Gastroesophageal sphincter (tissue), 4 donors: ENCODE results near the gene ZCCHC17. TPM values are rescaled to one million over a fixed set of nuclear protein-coding genes. Genes with fewer than 3 reads are reported as not detected.
A peak's percentile ranks its signal among the peaks of the same experiment; 100 is the strongest.
"Not testable (repeated sequence)": the region's sequence is repeated elsewhere in the genome, so short reads cannot be mapped to it uniquely, and the experiment has no call there.

Experiments used
- ATAC-seq: fragments of 150-250 bp; one replicate; pipeline ENCODE4 v1.9.1; 2016; ENCODE audit warnings: mild to moderate bottlenecking, moderate library complexity
- H3K27ac ChIP-seq, 4 donors: fragments of 200-600 bp; sonication (generic) in 3 of 4; 1 replicate in 3 of 4; 2 replicates in 1 of 4; pipeline ENCODE4 v1.5.1; 2016 to 2019
- H3K27me3 ChIP-seq: fragments of 200-600 bp; sonication (generic); one replicate; pipeline ENCODE4 v1.5.1; 2019
- H3K36me3 ChIP-seq, 2 donors: fragments of 200-600 bp; sonication (generic); one replicate each; pipeline ENCODE4 v1.5.1; 2019; ENCODE audit warnings: control low read depth in 1 of 2
- H3K4me1 ChIP-seq, 3 donors: fragments of 200-600 bp; sonication (generic); 1 replicate in 2 of 3; 2 replicates in 1 of 3; pipeline ENCODE4 v1.5.1; 2016 to 2019; ENCODE audit warnings: control low read depth in 2 of 3
- H3K4me3 ChIP-seq, 2 donors: fragments of 200-600 bp; sonication (generic); one replicate each; pipeline ENCODE4 v1.5.1; 2019; ENCODE audit warnings: mild to moderate bottlenecking in 1 of 2, moderate library complexity in 1 of 2
- H3K9me3 ChIP-seq, 3 donors: fragments of 200-600 bp; sonication (generic); one replicate each; pipeline ENCODE4 v1.5.1; 2017 to 2019; ENCODE audit warnings: control low read depth in 2 of 3
- CTCF ChIP-seq, 4 experiments: fragments of 200-600 bp in 2 of 4; fragments of 450-650 bp in 2 of 4; sonication (generic) in 1 of 4; IDR thresholded peaks; one replicate each; pipeline ENCODE4 v1.5.1; 2017 to 2019; ENCODE audit warnings: antibody characterized with exemption in 4 of 4, mild to moderate bottlenecking in 2 of 4, moderate library complexity in 2 of 4
- EP300 ChIP-seq: sonication (generic); formaldehyde crosslinking; IDR thresholded peaks from one replicate; pipeline ENCODE4 v1.6.1; 2017; ENCODE audit warnings: antibody characterized with exemption, mild to moderate bottlenecking
- POLR2A ChIP-seq, 2 donors: fragments of 450-650 bp; IDR thresholded peaks; one replicate each; pipeline ENCODE4 v1.6.1; 2017; ENCODE audit warnings: antibody characterized with exemption in 2 of 2, mild to moderate bottlenecking in 2 of 2, moderate library complexity in 1 of 2
- POLR2AphosphoS5 ChIP-seq: sonication (generic); formaldehyde crosslinking; IDR thresholded peaks from one replicate; pipeline ENCODE4 v1.6.1; 2017; ENCODE audit warnings: antibody characterized with exemption
- WGBS, 2 donors: methylation state at CpG; one replicate each; pipeline ENCODE4 v1.1.5; 2018; ENCODE audit warnings: low coverage in 1 of 2; 5-methylcytosine and 5-hydroxymethylcytosine counted together
- total RNA-seq, 4 donors: library from RNA; depleted of rRNA; stranded (reverse); fragments of >200 nt; gene quantifications; one replicate each; pipeline ENCODE4 v1.1.0, GENCODE V29; 2016

ZCCHC17 gene
- total RNA-seq, 4 donors from 2014 or later: 25.4 to 28.7 (median 27.4) TPM

- H3K36me3 ChIP-seq: peaks cover 2 to 94% of the 10 kb centered on the region in 2 donors
- no peaks in the 10 kb centered on the region for H3K27me3 ChIP-seq
- H3K9me3 ChIP-seq: no peaks in the 10 kb centered on the region
- H3K27ac ChIP-seq: no peak overlapping the region
- TF ChIP-seq POLR2A (IDR thresholded peaks at IDR 0.05): no peak
- TF ChIP-seq POLR2AphosphoS5: no peak
- TF ChIP-seq EP300: no peak
- TF ChIP-seq CTCF (IDR thresholded peaks at IDR 0.05): no peak
- no peak for ATAC-seq
- H3K4me3 ChIP-seq: no peak overlapping the region
- peaks cover 0 to 7% (median 3%) of the 10 kb centered on the region in 3 donors for H3K4me1 ChIP-seq
- 67% methylated on average over 1 of the region's 1 CpG; no CpG with 5 or more reads in 1 of the 2 donors for WGBS, 2 donors
Measured at GRCh38 chr1:31264790-31265386, 31.9 kb upstream of the ZCCHC17 start.

- peaks cover 0 to 94% of the 10 kb centered on the region in 2 donors for H3K36me3 ChIP-seq
- H3K9me3 ChIP-seq: no peaks in the 10 kb centered on the region
- peak overlapping the region in 1 of 4 donors; percentile 15 for H3K27ac ChIP-seq
- H3K4me1 ChIP-seq: peaks cover 0 to 7% (median 3%) of the 10 kb centered on the region in 3 donors
- WGBS, 2 donors: 86 to 100% methylated on average over 2 of the region's 2 CpGs
- TF ChIP-seq CTCF (IDR thresholded peaks at IDR 0.05): no peak
- TF ChIP-seq POLR2A (IDR thresholded peaks at IDR 0.05): no peak
- TF ChIP-seq EP300: no peak
- no peak for ATAC-seq
- H3K27me3 ChIP-seq: no peaks in the 10 kb centered on the region
- no peak overlapping the region for H3K4me3 ChIP-seq
Measured at GRCh38 chr1:31266547-31266946, 30.3 kb upstream of the ZCCHC17 start.

- no peak for TF ChIP-seq EP300
- TF ChIP-seq POLR2A (IDR thresholded peaks at IDR 0.05): no peak
- 23 to 46% methylated on average over 3 of the region's 3 CpGs for WGBS, 2 donors
- no peaks in the 10 kb centered on the region for H3K9me3 ChIP-seq
Measured at GRCh38 chr1:31272369-31272768, 24.5 kb upstream of the ZCCHC17 start.

GRCh38 chr1:31273619-31274018 is 23.2 kb upstream of the ZCCHC17 start:
- peaks cover 0 to 82% of the 10 kb centered on the region in 2 donors for H3K36me3 ChIP-seq
- no peaks in the 10 kb centered on the region for H3K9me3 ChIP-seq
- no peaks in the 10 kb centered on the region for H3K27me3 ChIP-seq
- no peak overlapping the region for H3K4me3 ChIP-seq
- no peak overlapping the region for H3K27ac ChIP-seq
- peaks cover 0 to 15% (median 0%) of the 10 kb centered on the region in 3 donors for H3K4me1 ChIP-seq
- 76 to 77% methylated on average over 2 of the region's 2 CpGs for WGBS, 2 donors
- ATAC-seq: no peak
- no peak for TF ChIP-seq EP300
- TF ChIP-seq POLR2A (IDR thresholded peaks at IDR 0.05): no peak
- no peak for TF ChIP-seq CTCF (IDR thresholded peaks at IDR 0.05)
- no peak for TF ChIP-seq POLR2AphosphoS5

More at GRCh38 chr1:31272369-31272768, 24.5 kb upstream of the ZCCHC17 start:
- H3K4me3 ChIP-seq: no peak overlapping the region
- no peaks in the 10 kb centered on the region for H3K27me3 ChIP-seq
- no peak for ATAC-seq
- peaks cover 0 to 82% of the 10 kb centered on the region in 2 donors for H3K36me3 ChIP-seq
- no peak overlapping the region for H3K27ac ChIP-seq
- peaks cover 0 to 15% (median 0%) of the 10 kb centered on the region in 3 donors for H3K4me1 ChIP-seq

- not testable (repeated sequence) for ATAC-seq, H3K4me3 ChIP-seq, H3K4me1 ChIP-seq, H3K27ac ChIP-seq, H3K27me3 ChIP-seq, H3K9me3 ChIP-seq
- peaks cover 5 to 100% of the 10 kb centered on the region in 2 donors for H3K36me3 ChIP-seq
- WGBS, 2 donors: 89 to 92% methylated on average over 6 to 9 of the region's 9 CpGs
Measured at GRCh38 chr1:31282426-31282825, 14.4 kb upstream of the ZCCHC17 start.

- not testable (repeated sequence) for H3K9me3 ChIP-seq, H3K27ac ChIP-seq, H3K4me1 ChIP-seq, H3K27me3 ChIP-seq, H3K4me3 ChIP-seq, ATAC-seq
- peaks cover 0 to 100% of the 10 kb centered on the region in 2 donors for H3K36me3 ChIP-seq
- WGBS, 2 donors: 100% methylated on average over 1 to 4 of the region's 4 CpGs
Measured at GRCh38 chr1:31287791-31288190, 9.0 kb upstream of the ZCCHC17 start.
